HG03139 (cell line): ENCODE data around the gene CEP104.
"Not testable (repeated sequence)": the region's sequence is repeated elsewhere in the genome, so short reads cannot be mapped to it uniquely, and the experiment has no call there.

Source experiments
- ATAC-seq: cut with Tn5 transposase; IDR thresholded peaks from one replicate; pipeline ENCODE4 v1.9.1; 2021; ENCODE audit not compliant: unreplicated experiment

Gene CEP104

GRCh38 chr1:3803905-3804626, 52.9 kb downstream of the CEP104 start:
- ATAC-seq = no peak

GRCh38 chr1:3800795-3801194, 56.2 kb downstream of the CEP104 start:
- ATAC-seq = not testable (repeated sequence)

- ATAC-seq = no peak
Measured at GRCh38 chr1:3799976-3800685, 56.9 kb downstream of the CEP104 start.

GRCh38 chr1:3796215-3797061, 60.6 kb downstream of the CEP104 start, which contains the start of gene LRRC47:
Gene LRRC47 (minus strand): TSS chr1:3796498. CDS start chr1:3796476, 22 bp downstream.
- peak; percentile 93 for ATAC-seq

GRCh38 chr1:3795453-3796214, 61.4 kb downstream of the CEP104 start:
- ATAC-seq = peak; percentile 14

- ATAC-seq = no peak
Measured at GRCh38 chr1:3790952-3791351, 66.1 kb downstream of the CEP104 start.

GRCh38 chr1:3790500-3790923, 66.5 kb downstream of the CEP104 start:
- ATAC-seq = no peak

- no peak for ATAC-seq
Measured at GRCh38 chr1:3789421-3790300, 67.3 kb downstream of the CEP104 start.

GRCh38 chr1:3788756-3789420, 68.1 kb downstream of the CEP104 start:
- no peak for ATAC-seq

GRCh38 chr1:3787745-3788605, 69.0 kb downstream of the CEP104 start:
- ATAC-seq = no peak

GRCh38 chr1:3787349-3787715, 69.7 kb downstream of the CEP104 start:
- no peak for ATAC-seq

GRCh38 chr1:3786468-3787348, 70.3 kb downstream of the CEP104 start:
- no peak for ATAC-seq

GRCh38 chr1:3785456-3786157, 71.4 kb downstream of the CEP104 start:
- ATAC-seq = no peak

- no peak for ATAC-seq
Measured at GRCh38 chr1:3785045-3785444, 72.0 kb downstream of the CEP104 start.

- no peak for ATAC-seq
Measured at GRCh38 chr1:3783651-3784474, 73.1 kb downstream of the CEP104 start.

- ATAC-seq = no peak
Measured at GRCh38 chr1:3780901-3781300, 76.1 kb downstream of the CEP104 start.
